Left ventricle myocardium inferior (tissue), 1 donor: ENCODE measurements around the gene FBN1. TPM values are rescaled to one million over a fixed set of nuclear protein-coding genes. Genes with fewer than 3 reads are reported as not detected.
A peak's percentile ranks its signal among the peaks of the same experiment; 100 is the strongest.

Experiments used
- DNase-seq: peaks from one replicate; pipeline ENCODE4 v3.0.0-alpha.2; 2020
- H3K27ac ChIP-seq: fragments of 200-600 bp; replicated peaks from 2 replicates; pipeline ENCODE4 v1.8.0; 2021
- H3K27me3 ChIP-seq: fragments of 200-600 bp; 2 replicates; pipeline ENCODE4 v1.8.0; 2021; ENCODE audit warnings: low read depth
- H3K36me3 ChIP-seq: fragments of 200-600 bp; 2 replicates; pipeline ENCODE4 v1.8.0; 2021
- H3K4me1 ChIP-seq: fragments of 200-600 bp; 2 replicates; pipeline ENCODE4 v1.8.0; 2021
- H3K4me3 ChIP-seq: fragments of 200-600 bp; 2 replicates; pipeline ENCODE4 v1.8.0; 2021; ENCODE audit warnings: mild to moderate bottlenecking, moderate library complexity
- H3K9me3 ChIP-seq: fragments of 200-600 bp; replicated peaks from 2 replicates; pipeline ENCODE4 v1.8.0; 2021
- CTCF ChIP-seq: fragments of 200-600 bp; IDR thresholded peaks from 2 replicates; pipeline ENCODE4 v1.8.0; 2021; ENCODE audit warnings: antibody characterized with exemption, mild to moderate bottlenecking, borderline replicate concordance
- intact Hi-C: fragments of 100-400 bp; cut with micrococcal nuclease; formaldehyde crosslinking; loops from one replicate; pipeline ENCODE4 v1.11.0; 2022
- total RNA-seq: library from RNA; stranded (reverse); fragmentation: NEBNext Ultra II Directional; extraction: Animal tissue kit (Norgen Biotek cat#: 25700); gene quantifications from one replicate; pipeline ENCODE4 v1.2.1, GENCODE V29; 2021
- donor health status: DM: no; HTN: yes; CAD: no; lungs with severe emphysema.

Gene FBN1
- total RNA-seq, 1 donor from 2014 or later = 45.5 TPM

GRCh38 chr15:48607846-48608245, 37.7 kb downstream of the FBN1 start:
- H3K9me3 ChIP-seq = peaks cover 5% of the 10 kb centered on the region
- H3K27ac ChIP-seq = no peak overlapping the region
- no peak for TF ChIP-seq CTCF
- peaks cover 29% of the 10 kb centered on the region for H3K4me1 ChIP-seq
- no peak overlapping the region for H3K4me3 ChIP-seq
- H3K36me3 ChIP-seq = peaks cover 23% of the 10 kb centered on the region
- no peak for DNase-seq
- no peaks in the 10 kb centered on the region for H3K27me3 ChIP-seq
- intact Hi-C loops = no loop called here

GRCh38 chr15:48604567-48604966, 40.9 kb downstream of the FBN1 start:
- Histone ChIP-seq H3K27ac (peak overlapping the region; percentile 83), H3K27me3 (no peaks in the 10 kb centered on the region), H3K9me3 (peaks cover 5% of the 10 kb centered on the region), H3K36me3 (peaks cover 13% of the 10 kb centered on the region), H3K4me1 (peaks cover 50% of the 10 kb centered on the region), H3K4me3 (no peak overlapping the region)
- intact Hi-C loops = no loop called here
- DNase-seq = no peak
- TF ChIP-seq CTCF = no peak

GRCh38 chr15:48603922-48604321, 41.6 kb downstream of the FBN1 start:
- intact Hi-C loops = no loop called here
- Histone ChIP-seq H3K4me3 (peak overlapping the region; percentile 41), H3K27me3 (no peaks in the 10 kb centered on the region), H3K27ac (peak overlapping the region; percentile 83), H3K4me1 (peaks cover 50% of the 10 kb centered on the region), H3K36me3 (peaks cover 10% of the 10 kb centered on the region), H3K9me3 (peaks cover 5% of the 10 kb centered on the region)
- no peak for TF ChIP-seq CTCF
- DNase-seq = no peak

GRCh38 chr15:48603123-48603500, 42.4 kb downstream of the FBN1 start:
- H3K4me3 ChIP-seq = peak overlapping the region; percentile 41
- no peaks in the 10 kb centered on the region for H3K27me3 ChIP-seq
- TF ChIP-seq CTCF = no peak
- H3K4me1 ChIP-seq = peaks cover 42% of the 10 kb centered on the region
- intact Hi-C loops = no loop called here
- H3K27ac ChIP-seq = peak overlapping the region; percentile 83
- no peak for DNase-seq
- H3K36me3 ChIP-seq = peaks cover 18% of the 10 kb centered on the region
- H3K9me3 ChIP-seq = peaks cover 5% of the 10 kb centered on the region

- no peak for TF ChIP-seq CTCF
- no peak for DNase-seq
- Histone ChIP-seq H3K36me3 (peaks cover 14% of the 10 kb centered on the region), H3K27ac (peak overlapping the region; percentile 83), H3K4me1 (peaks cover 42% of the 10 kb centered on the region), H3K27me3 (no peaks in the 10 kb centered on the region), H3K4me3 (peak overlapping the region; percentile 41), H3K9me3 (peaks cover 3% of the 10 kb centered on the region)
- intact Hi-C loops = no loop called here
Measured at GRCh38 chr15:48602358-48603122, 43.0 kb downstream of the FBN1 start.
